Fibroblast of villous mesenchyme (primary cell): ENCODE measurements around the gene UPF3A. TPM values are rescaled to one million over a fixed set of nuclear protein-coding genes. Genes with fewer than 3 reads are reported as not detected.
A peak's percentile ranks its signal among the peaks of the same experiment; 100 is the strongest.

Source experiments
- DNase-seq: peaks from one replicate; pipeline ENCODE4 v3.0.0-alpha.2; 2010; ENCODE audit warnings: low read depth
- H3K4me3 ChIP-seq: 2 replicates; pipeline ENCODE4 v1.5.1; 2011; ENCODE audit warnings: low read depth, mild to moderate bottlenecking, low read length
- total RNA-seq: library from RNA; depleted of rRNA; stranded (reverse); fragments of >200 nt; gene quantifications from 2 replicates; pipeline ENCODE4 v1.2.3, GENCODE V29; 2012
- TF ChIP-seq, protein P1 (sequence below): IDR thresholded peaks from 2 replicates; pipeline ENCODE4 v1.5.1; 2012; ENCODE audit warnings: low read depth, mild to moderate bottlenecking, low read length; ENCODE audit not compliant: insufficient read depth

UPF3A gene
- total RNA-seq, 1 donor: 20.7 TPM

DNA sequence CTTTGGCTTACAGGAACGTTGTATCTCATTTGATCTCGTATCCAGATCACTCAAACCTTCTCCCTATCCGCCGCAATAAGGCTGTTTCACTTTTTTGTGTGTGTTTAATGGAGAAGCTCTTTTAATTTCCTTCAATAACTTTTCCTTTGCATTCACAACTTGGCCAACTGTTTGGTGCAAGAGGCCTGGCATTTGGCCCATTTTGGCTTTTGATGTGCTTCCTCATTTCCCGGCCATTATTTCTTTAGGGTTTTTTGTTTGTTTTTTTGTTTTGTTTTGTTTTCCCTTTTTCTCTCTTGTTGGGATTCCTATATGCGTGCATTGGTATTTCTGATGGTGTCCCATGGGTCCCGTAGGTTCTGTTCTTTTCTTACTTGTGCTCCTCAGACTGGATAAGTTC lies 6.1 kb upstream of the UPF3A start:
- TF ChIP-seq, protein P1, sequence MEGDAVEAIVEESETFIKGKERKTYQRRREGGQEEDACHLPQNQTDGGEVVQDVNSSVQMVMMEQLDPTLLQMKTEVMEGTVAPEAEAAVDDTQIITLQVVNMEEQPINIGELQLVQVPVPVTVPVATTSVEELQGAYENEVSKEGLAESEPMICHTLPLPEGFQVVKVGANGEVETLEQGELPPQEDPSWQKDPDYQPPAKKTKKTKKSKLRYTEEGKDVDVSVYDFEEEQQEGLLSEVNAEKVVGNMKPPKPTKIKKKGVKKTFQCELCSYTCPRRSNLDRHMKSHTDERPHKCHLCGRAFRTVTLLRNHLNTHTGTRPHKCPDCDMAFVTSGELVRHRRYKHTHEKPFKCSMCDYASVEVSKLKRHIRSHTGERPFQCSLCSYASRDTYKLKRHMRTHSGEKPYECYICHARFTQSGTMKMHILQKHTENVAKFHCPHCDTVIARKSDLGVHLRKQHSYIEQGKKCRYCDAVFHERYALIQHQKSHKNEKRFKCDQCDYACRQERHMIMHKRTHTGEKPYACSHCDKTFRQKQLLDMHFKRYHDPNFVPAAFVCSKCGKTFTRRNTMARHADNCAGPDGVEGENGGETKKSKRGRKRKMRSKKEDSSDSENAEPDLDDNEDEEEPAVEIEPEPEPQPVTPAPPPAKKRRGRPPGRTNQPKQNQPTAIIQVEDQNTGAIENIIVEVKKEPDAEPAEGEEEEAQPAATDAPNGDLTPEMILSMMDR: no peak
- DNase-seq: no peak
- no peak overlapping the region for H3K4me3 ChIP-seq

DNA sequence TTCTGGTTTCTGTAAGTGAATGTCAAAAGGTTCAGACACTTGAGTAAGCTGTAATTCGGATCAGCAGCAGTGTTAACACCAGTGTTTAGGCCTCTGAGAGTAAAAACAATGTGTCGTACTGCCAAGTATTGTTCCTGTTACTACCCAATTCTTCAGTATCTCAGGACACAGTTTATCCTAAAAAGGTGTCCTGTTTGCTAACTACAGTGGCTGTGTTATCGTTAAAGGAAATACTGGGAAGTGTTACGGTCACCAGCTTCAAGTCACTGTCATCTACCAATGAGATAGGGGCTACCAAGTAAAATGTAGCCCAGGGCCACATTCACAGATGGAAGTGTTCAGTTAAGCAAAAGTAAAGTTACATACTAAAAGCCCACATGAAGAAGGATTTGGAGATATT lies 2.3 kb upstream of the UPF3A start:
- TF ChIP-seq, protein P1: no peak
- no peak for DNase-seq

DNA sequence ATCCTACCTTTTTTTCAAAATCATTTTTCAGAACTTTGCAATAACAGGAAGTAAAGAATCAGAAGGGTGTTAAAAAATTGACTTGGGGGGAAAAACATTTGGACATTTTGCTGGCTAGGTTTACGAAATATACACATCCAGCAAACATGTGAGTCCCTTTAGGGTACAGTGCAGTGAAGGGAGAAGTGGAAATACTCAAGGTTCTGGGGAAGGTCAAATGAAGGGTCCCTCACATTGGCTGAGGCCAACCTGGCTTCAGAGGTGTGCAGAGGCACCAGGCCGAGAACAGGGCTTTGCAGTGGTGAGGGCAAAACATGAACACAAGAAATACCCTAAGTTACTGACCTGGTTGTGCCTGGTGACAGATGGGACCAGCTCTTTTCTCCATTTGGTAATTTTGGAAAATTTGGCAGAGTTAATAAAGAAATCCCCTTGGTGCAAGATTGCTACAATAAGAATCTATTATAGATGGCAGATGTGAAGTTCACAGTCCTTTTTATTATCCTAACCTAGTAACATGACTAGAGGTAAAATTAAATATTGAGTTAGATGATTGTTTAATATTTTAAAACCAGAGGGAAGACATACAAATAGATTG lies 1.5 kb upstream of the UPF3A start:
- DNase-seq: no peak
- no peak overlapping the region for H3K4me3 ChIP-seq
- TF ChIP-seq, protein P1: no peak

More for the DNA sequence above, 2.3 kb upstream of the UPF3A start:
- H3K4me3 ChIP-seq: no peak overlapping the region

DNA sequence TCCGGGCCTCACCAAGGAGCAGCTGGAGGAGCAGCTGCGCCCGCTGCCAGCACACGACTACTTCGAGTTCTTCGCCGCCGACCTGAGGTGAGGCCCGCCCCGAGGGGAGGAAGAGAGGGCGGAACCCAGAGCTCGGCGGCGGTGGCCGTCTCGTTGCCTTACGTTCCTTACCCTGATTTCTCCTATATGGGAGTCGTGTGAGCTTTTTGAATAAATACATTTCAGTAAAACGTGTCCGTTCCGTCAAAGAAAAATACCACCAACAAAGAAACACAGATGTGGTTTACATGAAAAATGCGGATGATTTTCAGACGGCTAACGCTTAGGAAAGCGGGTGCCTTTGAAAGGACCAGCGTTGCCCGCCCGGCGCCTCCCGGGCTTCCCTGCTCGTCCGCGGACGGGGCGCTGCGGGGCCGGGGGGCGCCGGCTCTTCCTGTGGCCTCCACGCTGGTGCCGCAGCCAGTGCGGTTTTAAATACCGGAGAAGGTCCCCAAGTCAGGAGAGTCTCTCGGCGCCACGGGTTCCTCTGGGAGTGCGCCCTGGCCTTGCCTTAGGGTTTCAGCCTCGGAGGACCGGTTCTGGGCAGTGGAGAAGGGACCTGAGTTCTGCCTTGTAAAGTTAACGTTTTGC lies 755 bp downstream of the UPF3A start:
- peak overlapping the region; percentile 82 for H3K4me3 ChIP-seq
- TF ChIP-seq, protein P1: no peak
- no peak for DNase-seq

DNA sequence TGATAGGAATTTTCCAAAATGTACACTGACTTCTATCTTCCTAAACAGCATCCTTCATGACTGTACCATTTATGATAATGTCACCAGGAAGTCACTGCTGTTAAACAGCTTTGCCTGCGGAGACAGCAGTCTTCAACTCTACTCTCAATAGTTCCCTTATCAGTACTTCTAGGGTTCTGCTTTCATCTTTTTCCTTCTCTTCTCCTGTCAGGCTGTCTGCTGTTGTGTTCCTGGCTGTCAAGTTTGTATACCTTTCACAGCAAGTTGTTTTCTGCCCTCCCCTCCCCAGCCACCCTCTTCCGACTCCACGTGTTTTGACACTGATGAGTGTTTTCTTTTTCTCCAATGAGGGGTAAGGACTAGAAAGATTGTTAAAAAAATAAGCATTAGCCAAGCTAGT lies 2.2 kb downstream of the UPF3A start:
- DNase-seq: no peak
- no peak overlapping the region for H3K4me3 ChIP-seq
- TF ChIP-seq, protein P1: no peak

DNA sequence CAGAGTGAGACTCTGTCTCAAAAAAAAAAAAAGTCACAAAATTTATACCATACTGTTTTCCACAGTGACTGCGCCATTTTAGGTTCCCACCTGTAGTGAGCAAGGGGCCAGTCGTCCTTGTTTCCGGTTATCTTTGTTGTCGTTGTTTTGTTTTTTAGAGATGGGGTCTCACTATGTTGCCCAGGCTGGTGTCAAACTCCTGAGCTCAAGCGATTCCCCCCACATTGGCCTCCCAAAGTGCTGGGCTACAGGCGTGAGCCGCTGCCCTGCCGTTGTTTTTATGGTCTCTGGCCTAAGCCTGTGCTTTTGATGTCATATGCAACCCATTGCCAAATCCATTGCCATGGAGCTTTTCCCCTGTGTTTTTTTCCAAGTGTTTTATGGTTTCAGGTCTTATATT lies 3.3 kb downstream of the UPF3A start:
- H3K4me3 ChIP-seq: no peak overlapping the region
- TF ChIP-seq, protein P1: no peak
- no peak for DNase-seq
